Small intestine (tissue), 7 donors: Measurements from ENCODE around the gene INF2. TPM values are rescaled to one million over a fixed set of nuclear protein-coding genes. Genes with fewer than 3 reads are reported as not detected.

Experiments used
- DNase-seq, 2 donors: peaks; one replicate each; pipeline versions ENCODE4 v3.0.0 to v3.0.0-alpha.2; 2013
- FAIRE-seq: peaks from 2 replicates; lab custom pipeline; 2012; peaks lifted over from hg19 to GRCh38; lab: Jason Lieb, UNC
- H3K27ac ChIP-seq, 3 donors: one replicate each; pipeline ENCODE4 v1.5.1; 2013; ENCODE audit warnings: low read length in 2 of 3, mild to moderate bottlenecking in 2 of 3, control low read depth in 1 of 3, inconsistent platforms in 1 of 3, low read depth in 1 of 3, moderate library complexity in 1 of 3
- H3K27me3 ChIP-seq, 3 donors: one replicate each; pipeline ENCODE4 v1.6.1; 2013; ENCODE audit warnings: low read length in 3 of 3, inconsistent platforms in 1 of 3; ENCODE audit not compliant: control insufficient read depth in 3 of 3, insufficient read depth in 3 of 3
- H3K36me3 ChIP-seq, 3 donors: one replicate each; pipeline ENCODE4 v1.6.1; 2013; ENCODE audit warnings: low read length in 3 of 3, inconsistent platforms in 1 of 3, low read depth in 1 of 3, mild to moderate bottlenecking in 1 of 3, moderate library complexity in 1 of 3; ENCODE audit not compliant: control insufficient read depth in 3 of 3, insufficient read depth in 2 of 3
- H3K4me1 ChIP-seq, 3 donors: one replicate each; pipeline ENCODE4 v1.6.1; 2013; ENCODE audit warnings: low read length in 2 of 3, inconsistent platforms in 1 of 3, low read depth in 1 of 3, mild to moderate bottlenecking in 1 of 3, moderate library complexity in 1 of 3; ENCODE audit not compliant: control insufficient read depth in 3 of 3, insufficient read depth in 2 of 3
- H3K4me3 ChIP-seq, 3 donors: one replicate each; pipeline ENCODE4 v1.5.1; 2013; ENCODE audit warnings: low read length in 3 of 3, control low read depth in 1 of 3, inconsistent platforms in 1 of 3, low read depth in 1 of 3, mild to moderate bottlenecking in 1 of 3, moderate library complexity in 1 of 3
- H3K9me3 ChIP-seq, 2 donors: one replicate each; pipeline ENCODE4 v1.6.1; 2013; ENCODE audit warnings: low read depth in 1 of 2, low read length in 1 of 2; ENCODE audit not compliant: control insufficient read depth in 2 of 2, insufficient read depth in 1 of 2
- WGBS, 3 donors: extraction: QIAGEN DNeasy Blood & Tissue Kit; methylation state at CpG; one replicate each; pipeline ENCODE4 v1.1.7; 2013; 5-methylcytosine and 5-hydroxymethylcytosine counted together
- polyA plus RNA-seq, 4 donors: library from polyadenylated mRNA; stranded (reverse) in 3 of 4; unstranded in 1 of 4; fragments of 200-250 nt in 3 of 4; fragments of 120-200 nt in 1 of 4; gene quantifications; one replicate each; pipeline versions ENCODE4 v1.2.1 to v1.2.3, GENCODE V29; 2013
- donor health status: healthy with polysubstance abuse.
- donor health status: control.
- donor health status: control.
- donor health status: Bipolar disorder and iron deficiency.
- donor health status: healthy.

The INF2 gene
- polyA plus RNA-seq, 4 donors = 62.6 to 364 (median 197) TPM

GRCh38 chr14:104735830-104736642 is 46.6 kb downstream of the INF2 start:
- H3K4me1 ChIP-seq = peaks cover 0 to 2% (median 0%) of the 10 kb centered on the region in 3 donors
- no peaks in the 10 kb centered on the region for H3K9me3 ChIP-seq
- H3K27ac ChIP-seq = peak overlapping the region in 1 of 3 donors; percentile 67
- no peak for FAIRE-seq
- no peaks in the 10 kb centered on the region for H3K27me3 ChIP-seq
- no peak overlapping the region for H3K4me3 ChIP-seq
- H3K36me3 ChIP-seq = peaks cover 0 to 20% (median 0%) of the 10 kb centered on the region in 3 donors
- no peak for DNase-seq
- WGBS, 3 donors = 60 to 82% (median 80%) methylated on average over 23 to 26 of the region's 26 CpGs

- H3K36me3 ChIP-seq = peaks cover 0 to 41% (median 0%) of the 10 kb centered on the region in 3 donors
- DNase-seq (no peak), FAIRE-seq (no peak)
- H3K27ac ChIP-seq = no peak overlapping the region
- H3K4me3 ChIP-seq = no peak overlapping the region
- no peaks in the 10 kb centered on the region for H3K27me3 ChIP-seq
- no peaks in the 10 kb centered on the region for H3K4me1 ChIP-seq
- H3K9me3 ChIP-seq = no peaks in the 10 kb centered on the region
- WGBS, 3 donors = 93 to 96% (median 95%) methylated on average over 18 of the region's 18 CpGs
Observed at GRCh38 chr14:104738375-104739019, 49.1 kb downstream of the INF2 start.

GRCh38 chr14:104739026-104739425 is 49.6 kb downstream of the INF2 start:
- FAIRE-seq = no peak
- H3K27me3 ChIP-seq = no peaks in the 10 kb centered on the region
- whole genome bisulfite sequencing, 3 donors = 92 to 97% (median 92%) methylated on average over 14 to 17 of the region's 17 CpGs

GRCh38 chr14:104739546-104740516 is 50.4 kb downstream of the INF2 start:
- no peak for FAIRE-seq
- WGBS, 3 donors = 86 to 90% (median 86%) methylated on average over 29 of the region's 29 CpGs

More at GRCh38 chr14:104739026-104739425, 49.6 kb downstream of the INF2 start:
- Histone ChIP-seq H3K4me3 (no peak overlapping the region), H3K9me3 (no peaks in the 10 kb centered on the region), H3K27ac (no peak overlapping the region), H3K36me3 (peaks cover 0 to 45% (median 0%) of the 10 kb centered on the region in 3 donors), H3K4me1 (no peaks in the 10 kb centered on the region)
- no peak for DNase-seq

GRCh38 chr14:104741108-104741802 is 51.8 kb downstream of the INF2 start:
- DNase-seq = no peak
- Histone ChIP-seq H3K36me3 (peaks cover 0 to 59% (median 0%) of the 10 kb centered on the region in 3 donors), H3K4me3 (no peak overlapping the region), H3K27ac (no peak overlapping the region), H3K4me1 (no peaks in the 10 kb centered on the region), H3K27me3 (no peaks in the 10 kb centered on the region), H3K9me3 (no peaks in the 10 kb centered on the region)
- no peak for FAIRE-seq
- 89 to 91% (median 90%) methylated on average over 29 of the region's 29 CpGs for WGBS, 3 donors

More at GRCh38 chr14:104739546-104740516, 50.4 kb downstream of the INF2 start:
- Histone ChIP-seq H3K9me3 (no peaks in the 10 kb centered on the region), H3K27me3 (no peaks in the 10 kb centered on the region), H3K27ac (no peak overlapping the region), H3K36me3 (peaks cover 0 to 51% (median 0%) of the 10 kb centered on the region in 3 donors), H3K4me3 (no peak overlapping the region), H3K4me1 (no peaks in the 10 kb centered on the region)
- DNase-seq = no peak

GRCh38 chr14:104741803-104742251 is 52.4 kb downstream of the INF2 start:
- H3K9me3 ChIP-seq = no peaks in the 10 kb centered on the region
- FAIRE-seq = no peak

GRCh38 chr14:104742586-104743455 is 53.4 kb downstream of the INF2 start:
- Histone ChIP-seq H3K27me3 (no peaks in the 10 kb centered on the region), H3K36me3 (peaks cover 0 to 59% (median 0%) of the 10 kb centered on the region in 3 donors), H3K4me3 (no peak overlapping the region), H3K9me3 (no peaks in the 10 kb centered on the region), H3K4me1 (peaks cover 0 to 5% (median 2%) of the 10 kb centered on the region in 3 donors), H3K27ac (no peak overlapping the region)
- no peak for FAIRE-seq
- 92 to 93% (median 92%) methylated on average over 31 to 32 of the region's 32 CpGs for WGBS, 3 donors
- no peak for DNase-seq

More at GRCh38 chr14:104741803-104742251, 52.4 kb downstream of the INF2 start:
- no peak overlapping the region for H3K4me3 ChIP-seq
- H3K27me3 ChIP-seq = no peaks in the 10 kb centered on the region
- H3K36me3 ChIP-seq = peaks cover 0 to 61% (median 0%) of the 10 kb centered on the region in 3 donors
- DNase-seq = no peak
- no peak overlapping the region for H3K27ac ChIP-seq
- H3K4me1 ChIP-seq = peaks cover 0 to 2% (median 0%) of the 10 kb centered on the region in 3 donors
- WGBS, 3 donors = 80 to 94% (median 89%) methylated on average over 22 to 23 of the region's 23 CpGs
